MM.1S (cell line): ENCODE measurements around the gene FADD.
"Not testable (repeated sequence)": the region's sequence is repeated elsewhere in the genome, so short reads cannot be mapped to it uniquely, and the experiment has no call there.

Experiments used
- CTCF ChIP-seq: fragments of 300-600 bp; sonication (generic); IDR thresholded peaks from 2 replicates; pipeline ENCODE4 v1.5.1; 2016; ENCODE audit warnings: antibody characterized with exemption, low read length, mixed read lengths
- EZH2 ChIP-seq: fragments of 300-600 bp; sonication (generic); optimal IDR thresholded peaks from 2 replicates; pipeline ENCODE3; 2017; ENCODE audit warnings: low read depth, mild to moderate bottlenecking, antibody characterized with exemption, low read length, mixed read lengths
- EZH2phosphoT487 ChIP-seq: fragments of 300-600 bp; sonication (generic); IDR thresholded peaks from 2 replicates; pipeline ENCODE4 v1.6.1; 2018; ENCODE audit warnings: antibody characterized with exemption, low read length

- TF ChIP-seq CTCF, EZH2, EZH2phosphoT487: not testable (repeated sequence)
Observed at GRCh38 chr11:70218076-70218475, 15.0 kb downstream of the FADD start.
